Erythroblast (primary cell): ENCODE results near the gene INO80D.

Source experiments
- GATA1 ChIP-seq: IDR thresholded peaks from 2 replicates; pipeline ENCODE4 v1.6.1; 2011; ENCODE audit warnings: low read depth, mild to moderate bottlenecking, control low read depth, low read length, moderate library complexity
- POLR2A ChIP-seq: IDR thresholded peaks from 2 replicates; pipeline ENCODE4 v1.6.1; 2011; ENCODE audit warnings: mild to moderate bottlenecking, low read length

DNA sequence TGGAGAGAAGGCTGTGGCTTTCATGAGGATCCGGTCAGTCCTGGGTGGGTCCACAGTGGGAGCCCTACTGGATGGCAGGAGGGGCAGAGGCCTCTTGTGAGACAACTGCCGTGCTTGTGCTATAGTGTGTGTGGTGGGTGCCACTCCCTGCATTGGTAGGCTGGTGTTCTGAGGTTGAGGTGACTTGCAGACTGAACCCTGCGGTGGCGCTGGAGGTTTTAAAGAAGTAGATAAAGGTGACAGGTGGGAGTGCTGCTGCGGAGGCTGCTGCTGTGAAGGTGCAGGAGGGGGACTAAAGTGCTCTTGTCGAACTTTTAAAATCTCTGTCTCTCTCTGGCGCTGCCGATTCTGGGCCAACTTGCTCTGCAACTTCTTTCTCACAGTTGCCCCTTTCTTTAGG is 29.7 kb downstream of the INO80D start:
- no peak for TF ChIP-seq POLR2A
- TF ChIP-seq GATA1 = no peak
